Stimulated activated naive CD4-positive, alpha-beta T cell (primary cell): ENCODE results near the gene CACNA2D3.

Experiments
- DNase-seq, 6 experiments: peaks; one replicate each; lab custom pipeline; 2025; lab: John Stamatoyannopoulos, UW

The CACNA2D3 gene

GRCh38 chr3:54745843-54746242 is 623.5 kb downstream of the CACNA2D3 start:
- DNase-seq, result no peak

- no peak for DNase-seq
These were observed 624.4 kb downstream of the CACNA2D3 start for GRCh38 chr3:54746722-54747121.

DNA sequence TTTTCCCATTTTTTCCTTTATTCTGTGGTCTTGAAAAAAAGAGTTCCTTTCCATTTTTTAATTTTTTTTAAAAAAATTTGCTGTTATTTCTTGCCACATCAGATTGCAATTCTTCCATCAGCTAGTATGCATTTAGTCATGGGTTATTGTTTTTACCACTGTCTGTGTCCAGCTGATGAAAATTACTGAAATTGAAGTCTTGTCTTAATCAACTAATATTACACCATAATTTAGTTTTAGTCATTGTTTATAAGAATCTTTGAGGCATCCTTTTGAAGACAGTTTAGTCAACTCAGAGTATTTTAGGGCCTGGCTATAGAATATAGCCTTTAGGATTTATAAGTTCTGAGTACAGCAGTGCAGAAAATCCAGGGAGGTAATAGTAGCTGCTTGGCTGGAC is 633.4 kb downstream of the CACNA2D3 start:
- DNase-seq, result no peak

DNA sequence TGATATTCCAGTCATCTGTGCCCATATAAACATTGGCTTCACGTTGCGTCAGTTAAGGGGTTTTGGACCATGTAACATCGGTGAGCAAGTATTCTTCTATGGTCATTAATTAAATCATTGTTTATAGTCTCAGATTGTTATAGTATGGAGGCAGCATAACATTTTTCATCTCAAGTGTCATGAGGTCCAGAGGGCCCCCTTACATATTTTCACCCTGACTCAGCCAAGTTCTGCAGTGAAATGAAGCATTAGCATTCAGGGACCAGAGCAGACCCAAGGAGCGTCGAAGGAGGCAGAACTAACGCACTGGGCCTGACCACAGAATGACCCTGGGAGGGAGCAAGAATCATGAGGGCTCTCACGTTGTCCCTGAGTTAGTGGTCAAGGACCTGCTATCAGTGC is 634.0 kb downstream of the CACNA2D3 start:
- DNase-seq, result no peak

DNA sequence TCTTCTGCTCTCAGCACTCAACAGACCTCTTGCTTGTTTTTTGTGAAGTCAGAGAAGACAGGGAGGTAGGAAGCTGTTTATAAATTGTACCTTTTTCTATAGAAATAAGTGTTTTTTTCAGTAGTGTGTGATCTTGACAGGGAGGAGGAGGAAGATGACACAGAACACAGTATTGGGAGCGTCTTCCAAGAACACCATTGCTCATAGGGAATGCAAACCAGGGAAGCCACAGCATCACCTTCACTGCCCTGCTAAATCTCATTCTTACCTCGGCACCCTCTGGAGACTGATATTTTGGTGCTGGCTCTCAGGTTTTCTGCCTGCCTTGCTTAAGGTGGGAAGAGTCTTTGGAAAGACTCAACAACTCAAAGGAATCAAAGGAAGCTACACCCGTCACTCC is 636.1 kb downstream of the CACNA2D3 start:
- DNase-seq, result no peak

DNA sequence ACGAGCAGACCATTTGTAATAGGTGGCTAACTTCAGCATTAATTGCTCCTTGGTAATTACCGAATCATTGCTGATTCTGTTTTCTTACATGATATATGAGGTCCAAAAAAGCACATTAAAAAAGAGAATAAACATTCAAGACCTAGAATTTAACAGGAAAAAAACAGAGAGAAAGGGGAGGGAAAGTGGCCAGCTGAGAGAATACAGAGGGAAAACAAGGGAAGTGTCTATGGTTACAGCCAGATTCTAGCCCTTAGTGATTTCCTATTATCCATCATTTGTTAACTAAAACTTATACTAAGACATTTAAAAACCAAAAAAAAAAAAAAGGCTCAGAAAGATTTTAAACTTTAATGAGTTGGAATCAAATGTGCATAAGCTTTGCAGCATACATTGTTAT is 636.8 kb downstream of the CACNA2D3 start:
- no peak for DNase-seq

- DNase-seq, result no peak
These were observed 637.8 kb downstream of the CACNA2D3 start for GRCh38 chr3:54760201-54760600.

DNA sequence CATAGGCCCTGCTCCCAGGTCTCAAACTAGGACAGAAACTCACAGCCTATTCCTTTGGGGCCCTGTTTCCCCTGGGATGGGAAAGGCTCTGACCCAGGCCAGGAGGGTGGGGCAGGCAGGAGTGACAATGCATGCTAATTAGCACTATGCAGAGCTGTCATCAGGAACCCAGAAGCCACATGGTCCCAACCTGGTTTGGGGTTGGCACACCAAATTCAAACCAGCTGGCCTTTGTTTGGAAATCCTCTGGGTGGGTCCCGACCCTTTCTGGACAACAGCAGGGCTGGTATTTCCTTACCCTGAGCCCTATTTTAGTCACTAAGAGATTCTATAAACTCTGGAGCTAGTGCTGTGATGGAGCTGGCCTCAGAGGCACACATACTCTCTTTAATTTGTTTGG is 639.3 kb downstream of the CACNA2D3 start:
- DNase-seq, result no peak

- DNase-seq, result no peak
These were observed 642.6 kb downstream of the CACNA2D3 start for GRCh38 chr3:54764911-54765310.

- DNase-seq, result no peak
These were observed 648.7 kb downstream of the CACNA2D3 start for GRCh38 chr3:54771050-54771449.

- DNase-seq, result no peak
These were observed 649.7 kb downstream of the CACNA2D3 start for GRCh38 chr3:54772051-54772450.

GRCh38 chr3:54772746-54773145 is 650.4 kb downstream of the CACNA2D3 start:
- DNase-seq, result no peak

- DNase-seq, result no peak
These were observed 650.9 kb downstream of the CACNA2D3 start for GRCh38 chr3:54773271-54773670.

- no peak for DNase-seq
These were observed 654.2 kb downstream of the CACNA2D3 start for GRCh38 chr3:54776601-54777000.

DNA sequence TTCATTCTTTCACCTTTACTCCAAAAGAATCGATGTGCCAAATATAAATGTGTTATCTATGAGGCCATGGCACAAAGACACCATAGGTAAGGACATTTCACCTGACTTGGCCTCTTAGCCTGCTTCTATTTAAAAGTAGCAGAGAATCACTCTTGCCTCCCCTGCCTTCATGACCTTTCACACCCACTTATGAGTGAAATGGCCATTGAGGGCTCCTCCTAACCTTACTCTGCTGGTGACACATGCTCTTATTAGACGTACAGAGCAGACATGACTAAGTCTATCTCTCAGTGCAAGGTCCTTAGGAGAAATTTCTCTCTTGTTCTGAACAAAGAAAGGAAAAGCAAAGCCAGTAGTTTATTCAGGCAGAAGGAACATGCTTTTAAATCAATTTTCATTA is 654.8 kb downstream of the CACNA2D3 start:
- DNase-seq, result no peak

DNA sequence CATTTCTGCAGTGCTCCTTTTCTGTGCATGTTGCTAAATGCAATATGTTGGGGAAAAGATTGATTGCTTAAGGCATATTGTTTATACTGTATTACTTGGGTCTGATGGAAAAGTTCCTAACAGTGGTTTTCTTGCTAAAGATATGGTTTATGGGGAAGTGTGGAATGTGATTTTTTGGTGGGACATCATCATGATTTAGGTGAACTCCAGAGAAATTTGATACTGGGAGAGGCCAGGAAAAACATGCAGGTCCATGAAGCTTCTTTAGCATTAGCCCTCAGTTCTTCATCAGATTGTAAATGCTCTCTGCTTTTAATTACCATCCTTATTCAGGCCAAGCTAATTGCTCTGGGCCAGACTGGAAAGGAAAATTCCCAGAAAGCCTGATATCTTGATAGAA is 658.0 kb downstream of the CACNA2D3 start:
- DNase-seq, result no peak

DNA sequence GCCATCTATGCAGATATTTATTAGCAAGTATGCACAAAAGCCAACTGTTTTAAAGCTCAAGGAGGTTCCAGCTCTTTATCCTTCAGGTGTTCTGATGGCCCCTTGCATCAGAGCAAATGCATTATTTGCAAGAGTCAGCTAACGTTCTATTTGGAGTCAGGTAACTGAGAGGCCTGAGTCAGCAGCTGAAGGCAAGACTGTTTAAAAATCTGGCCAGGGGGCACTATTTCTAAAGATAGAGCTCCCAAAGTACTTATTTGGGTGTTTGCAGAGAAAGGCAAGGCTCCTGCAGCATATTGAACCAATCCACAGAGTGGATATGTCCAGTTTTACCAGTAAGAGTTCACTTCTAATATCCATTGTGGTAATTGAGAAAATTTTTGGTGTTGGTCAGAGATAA is 659.4 kb downstream of the CACNA2D3 start:
- no peak for DNase-seq

DNA sequence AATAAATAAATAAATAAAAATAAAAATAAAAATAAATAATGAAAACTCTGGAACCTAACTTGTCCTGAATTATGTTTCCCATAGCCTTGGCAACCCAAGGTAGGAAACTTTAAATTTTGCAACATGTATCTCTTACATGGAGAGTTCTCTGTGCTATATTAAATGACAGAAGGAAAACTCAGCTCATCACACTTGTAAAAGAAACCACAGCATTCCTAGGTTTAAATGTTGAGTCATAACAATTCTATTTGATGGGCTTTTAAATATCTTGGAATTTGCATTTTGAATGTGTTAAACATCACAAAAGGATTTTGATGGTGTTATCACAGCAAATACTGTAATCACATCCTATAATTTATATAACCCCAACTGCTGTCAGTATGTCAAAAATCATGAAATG is 661.3 kb downstream of the CACNA2D3 start:
- DNase-seq, result no peak

DNA sequence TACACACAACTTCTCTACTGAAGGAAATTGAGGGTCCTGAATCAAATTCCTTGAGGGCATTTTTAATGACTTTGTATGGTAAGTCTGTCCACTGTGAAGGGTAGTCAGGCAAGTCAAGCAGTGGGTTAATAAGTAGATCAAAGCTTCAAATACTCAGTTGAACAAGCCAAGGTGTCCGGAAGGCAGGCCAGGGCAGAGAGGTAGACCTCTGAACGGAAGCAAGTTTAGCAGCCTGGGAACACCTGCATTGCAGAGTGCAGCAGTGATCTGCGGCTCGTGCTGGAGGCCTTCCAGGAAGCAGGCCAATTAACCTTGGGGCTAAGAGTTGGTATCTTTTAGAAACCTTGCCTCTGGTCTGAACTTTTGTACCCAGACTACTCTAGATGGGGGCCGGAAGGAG is 661.7 kb downstream of the CACNA2D3 start:
- no peak for DNase-seq

DNA sequence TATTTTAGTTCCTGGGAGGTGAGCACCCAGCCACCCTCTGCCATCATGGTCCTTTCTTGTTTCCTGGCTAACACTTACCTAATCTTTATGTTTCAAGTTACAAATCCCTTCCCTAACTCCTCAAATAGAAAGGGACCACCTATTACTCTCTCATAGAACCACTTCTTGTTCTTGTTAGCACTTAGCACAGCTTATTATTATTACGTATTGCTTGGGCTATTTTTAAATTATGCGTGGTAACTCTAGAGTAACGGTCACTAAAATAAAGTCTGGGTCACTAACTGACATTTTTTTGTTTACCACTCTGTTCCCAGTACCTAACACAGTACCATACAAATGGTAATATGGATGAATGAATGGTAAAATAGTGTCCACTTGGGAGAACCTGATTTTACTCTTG is 663.6 kb downstream of the CACNA2D3 start:
- DNase-seq, result no peak

DNA sequence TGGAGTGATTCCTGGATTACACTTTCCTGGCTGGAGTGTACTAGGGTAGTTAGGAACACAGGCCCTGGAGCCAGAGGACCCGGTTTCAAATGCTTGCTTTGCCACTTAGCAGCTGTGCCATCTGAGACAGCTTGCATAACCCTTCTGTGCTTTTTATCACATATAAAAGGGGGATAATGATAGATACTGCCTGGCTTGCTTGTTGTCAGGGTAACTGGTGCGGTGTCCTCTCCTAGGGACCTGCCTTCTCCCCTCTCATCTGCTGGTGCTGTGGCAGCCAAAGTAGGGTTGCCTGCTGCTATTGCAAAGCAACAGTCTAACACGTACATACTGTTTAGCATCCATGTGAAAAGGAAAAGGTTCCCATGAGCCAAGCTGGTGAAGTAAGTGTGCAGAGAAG is 667.7 kb downstream of the CACNA2D3 start:
- DNase-seq, result no peak

GRCh38 chr3:54791501-54792156 is 669.3 kb downstream of the CACNA2D3 start:
- no peak for DNase-seq

DNA sequence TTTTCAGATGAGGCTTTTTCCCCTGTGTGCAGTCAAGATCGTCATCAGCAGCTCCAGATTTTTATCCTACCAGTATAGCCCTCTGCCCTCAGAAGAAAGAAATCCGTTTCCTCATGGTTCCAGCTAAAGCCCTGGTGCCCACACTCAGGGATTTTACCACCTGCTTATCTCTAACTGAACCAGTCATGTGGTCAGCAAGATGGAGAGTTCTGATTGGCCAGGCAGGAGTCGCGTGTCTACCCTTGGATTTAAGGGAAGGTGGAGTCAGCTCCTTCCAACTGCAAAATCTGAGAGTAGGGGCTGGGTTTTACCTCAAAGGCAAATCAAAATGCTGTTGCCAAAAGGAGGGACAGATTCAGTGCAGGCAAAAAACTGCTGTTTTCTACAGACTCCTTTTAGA is 670.2 kb downstream of the CACNA2D3 start:
- DNase-seq, result no peak

- DNase-seq, result no peak
These were observed 670.8 kb downstream of the CACNA2D3 start for GRCh38 chr3:54793171-54793570.

DNA sequence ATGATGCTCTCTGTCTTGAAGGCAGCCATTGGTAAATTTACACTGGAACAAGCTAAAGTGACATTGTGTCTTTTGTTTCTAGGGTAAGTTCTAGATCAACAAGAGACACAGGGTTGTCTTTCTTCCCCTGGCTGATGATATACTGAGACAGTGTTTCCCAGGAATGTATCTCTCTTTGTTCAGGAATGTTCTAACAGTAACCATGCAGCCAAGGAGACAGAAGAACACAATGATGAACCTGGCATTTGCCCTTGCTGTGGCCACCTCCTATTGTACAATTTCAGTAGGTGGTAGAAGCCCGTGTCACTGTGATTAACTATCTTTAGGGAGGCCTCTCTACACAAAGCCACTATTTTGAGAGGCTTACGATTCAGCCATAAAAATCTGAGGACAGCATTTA is 674.8 kb downstream of the CACNA2D3 start:
- no peak for DNase-seq
